Peyer's patch (tissue), 4 donors: Measurements from ENCODE around the gene PATJ.

ENCODE experiments used
- POLR2A ChIP-seq, 2 donors: fragments of 450-650 bp; IDR thresholded peaks; one replicate each; pipeline ENCODE4 v1.5.1; 2017; ENCODE audit warnings: antibody characterized with exemption in 2 of 2, mild to moderate bottlenecking in 2 of 2, moderate library complexity in 2 of 2
- TF ChIP-seq, protein P1 (sequence below), 6 experiments: fragments of 450-650 bp in 4 of 6; fragments of 200-600 bp in 2 of 6; sonication (generic) in 1 of 6; IDR thresholded peaks; one replicate each; pipeline ENCODE4 v1.5.1; 2017 to 2019; ENCODE audit warnings: antibody characterized with exemption in 6 of 6, mild to moderate bottlenecking in 3 of 6, moderate library complexity in 1 of 6

DNA sequence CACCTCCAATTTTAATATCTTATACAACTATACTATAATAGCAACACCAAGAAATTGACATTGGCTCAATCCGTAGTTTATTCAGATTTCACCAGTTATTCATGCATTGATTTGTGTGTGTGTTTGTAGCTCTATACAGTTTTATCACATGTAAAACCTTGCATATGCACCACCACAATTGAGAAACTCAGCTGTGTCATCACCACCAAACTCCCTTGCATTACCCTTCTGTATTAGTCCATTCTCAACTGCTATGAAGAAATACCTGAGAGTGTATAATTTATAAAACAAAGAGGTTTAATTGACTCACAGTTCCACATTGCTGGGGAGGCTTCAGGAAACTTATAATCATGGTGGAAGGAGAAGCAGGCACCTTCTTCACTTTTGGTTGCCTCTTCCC lies 162.1 kb downstream of the PATJ start:
- TF ChIP-seq, protein P1, sequence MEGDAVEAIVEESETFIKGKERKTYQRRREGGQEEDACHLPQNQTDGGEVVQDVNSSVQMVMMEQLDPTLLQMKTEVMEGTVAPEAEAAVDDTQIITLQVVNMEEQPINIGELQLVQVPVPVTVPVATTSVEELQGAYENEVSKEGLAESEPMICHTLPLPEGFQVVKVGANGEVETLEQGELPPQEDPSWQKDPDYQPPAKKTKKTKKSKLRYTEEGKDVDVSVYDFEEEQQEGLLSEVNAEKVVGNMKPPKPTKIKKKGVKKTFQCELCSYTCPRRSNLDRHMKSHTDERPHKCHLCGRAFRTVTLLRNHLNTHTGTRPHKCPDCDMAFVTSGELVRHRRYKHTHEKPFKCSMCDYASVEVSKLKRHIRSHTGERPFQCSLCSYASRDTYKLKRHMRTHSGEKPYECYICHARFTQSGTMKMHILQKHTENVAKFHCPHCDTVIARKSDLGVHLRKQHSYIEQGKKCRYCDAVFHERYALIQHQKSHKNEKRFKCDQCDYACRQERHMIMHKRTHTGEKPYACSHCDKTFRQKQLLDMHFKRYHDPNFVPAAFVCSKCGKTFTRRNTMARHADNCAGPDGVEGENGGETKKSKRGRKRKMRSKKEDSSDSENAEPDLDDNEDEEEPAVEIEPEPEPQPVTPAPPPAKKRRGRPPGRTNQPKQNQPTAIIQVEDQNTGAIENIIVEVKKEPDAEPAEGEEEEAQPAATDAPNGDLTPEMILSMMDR (IDR thresholded peaks at IDR 0.05) = no peak
- TF ChIP-seq POLR2A (IDR thresholded peaks at IDR 0.05) = no peak
